HG03196 (cell line): Measurements from ENCODE around the gene MAFB.

Experiments
- ATAC-seq: cut with Tn5 transposase; IDR thresholded peaks from one replicate; pipeline ENCODE4 v1.9.1; 2021; ENCODE audit not compliant: unreplicated experiment

Gene MAFB

GRCh38 chr20:40682104-40682981 is 6.7 kb downstream of the MAFB start:
- ATAC-seq: no peak

- ATAC-seq: no peak
These were observed 7.4 kb downstream of the MAFB start for GRCh38 chr20:40681684-40682083.

GRCh38 chr20:40681165-40681564 is 7.9 kb downstream of the MAFB start:
- no peak for ATAC-seq

- peak; percentile 57 for ATAC-seq
These were observed 8.7 kb downstream of the MAFB start for GRCh38 chr20:40680161-40680959.

GRCh38 chr20:40679184-40679583 is 9.9 kb downstream of the MAFB start:
- no peak for ATAC-seq

GRCh38 chr20:40678286-40678875 is 10.7 kb downstream of the MAFB start:
- ATAC-seq: no peak

DNA sequence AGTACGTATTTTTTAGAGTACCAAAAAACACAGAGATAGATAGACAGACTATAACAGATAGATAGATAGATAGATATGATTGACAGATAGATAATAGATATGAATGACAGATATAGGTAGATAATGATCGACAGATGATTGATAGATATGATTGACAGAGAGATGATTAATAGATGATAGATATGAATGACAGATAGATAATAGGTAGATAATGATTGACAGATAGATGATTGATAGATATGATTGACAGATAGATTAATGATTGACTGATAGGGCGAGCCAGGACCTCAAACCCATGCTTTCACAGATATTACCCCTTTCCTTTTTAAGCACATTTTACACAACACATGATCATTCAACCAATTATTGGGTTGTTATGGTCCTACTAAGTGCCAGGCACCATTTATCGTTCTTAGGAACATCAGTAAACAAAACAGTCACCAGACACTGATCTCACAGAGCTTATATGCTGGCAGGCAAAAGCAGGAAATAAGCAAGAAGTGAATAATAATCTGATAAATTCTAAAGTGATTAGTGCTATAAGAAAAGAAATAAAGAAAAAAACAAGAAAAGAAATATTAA is 11.6 kb downstream of the MAFB start:
- ATAC-seq: no peak

DNA sequence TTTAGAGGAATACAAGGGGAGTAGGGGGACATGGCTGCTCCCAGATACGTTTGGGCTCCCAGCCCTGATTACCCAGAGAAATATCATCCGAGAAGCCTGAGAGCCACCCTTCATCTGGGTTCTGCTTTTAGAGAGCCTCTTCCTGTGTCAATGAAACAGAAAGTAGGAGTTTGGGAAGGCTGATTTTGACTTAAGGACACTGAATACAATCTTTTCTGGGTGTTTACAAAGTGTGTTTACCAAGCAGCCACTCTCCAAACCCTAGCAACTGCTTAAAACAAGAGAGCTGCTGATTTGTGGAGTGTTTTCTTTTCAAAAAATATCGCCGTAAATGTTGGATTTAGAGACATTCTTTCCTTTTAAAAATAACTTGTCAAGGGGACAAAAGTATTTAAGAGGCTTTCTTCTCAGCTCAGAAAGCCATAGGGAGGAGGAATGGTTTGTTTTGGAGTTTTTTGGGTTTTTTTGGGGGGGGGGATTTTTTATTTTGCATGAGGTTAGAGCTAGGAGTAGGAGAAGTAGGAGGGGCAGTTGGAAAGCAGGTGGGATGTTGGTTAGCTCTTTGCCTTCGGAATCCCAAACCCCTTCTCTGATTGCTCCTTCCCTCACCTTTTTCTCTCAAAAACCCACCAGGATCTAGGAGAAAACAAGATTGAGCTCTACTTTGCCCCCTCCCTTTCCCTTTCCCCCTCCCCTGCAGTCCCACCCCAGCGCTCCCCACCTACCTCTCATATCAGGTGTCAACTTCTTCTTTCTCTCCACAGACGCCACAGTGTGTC is 12.4 kb downstream of the MAFB start:
- no peak for ATAC-seq

DNA sequence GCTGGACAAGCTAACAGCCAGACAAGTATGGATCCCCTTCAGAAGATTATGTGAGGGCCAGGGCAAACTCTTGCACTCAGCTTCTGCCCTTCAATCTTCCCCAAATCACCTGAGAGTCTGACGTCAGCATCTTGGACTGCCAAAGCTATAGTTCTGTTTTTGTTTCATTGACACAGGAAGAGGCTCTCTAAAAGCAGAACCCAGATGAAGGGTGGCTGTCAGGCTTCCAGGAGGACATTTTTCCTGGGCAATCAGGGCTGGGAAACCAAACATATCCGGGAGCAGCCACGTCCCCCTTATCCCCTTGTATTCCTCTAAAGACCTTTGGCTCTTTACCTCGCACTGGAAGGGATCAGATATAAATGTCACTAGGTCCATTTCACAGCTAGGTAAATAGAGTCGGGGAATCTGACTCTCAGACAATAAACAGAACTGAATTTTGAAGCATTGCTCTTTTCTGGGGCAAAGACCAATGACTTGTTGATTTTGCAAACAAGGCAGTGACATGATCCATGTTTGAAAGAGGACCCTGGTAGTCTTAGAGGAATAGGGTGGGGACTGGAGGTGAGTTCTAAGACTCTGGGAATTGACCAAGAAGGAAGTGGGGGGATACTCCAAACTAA is 13.3 kb downstream of the MAFB start:
- ATAC-seq: no peak

- ATAC-seq: no peak
These were observed 15.6 kb downstream of the MAFB start for GRCh38 chr20:40673442-40673841.

- ATAC-seq: no peak
These were observed 16.9 kb downstream of the MAFB start for GRCh38 chr20:40672095-40672494.

DNA sequence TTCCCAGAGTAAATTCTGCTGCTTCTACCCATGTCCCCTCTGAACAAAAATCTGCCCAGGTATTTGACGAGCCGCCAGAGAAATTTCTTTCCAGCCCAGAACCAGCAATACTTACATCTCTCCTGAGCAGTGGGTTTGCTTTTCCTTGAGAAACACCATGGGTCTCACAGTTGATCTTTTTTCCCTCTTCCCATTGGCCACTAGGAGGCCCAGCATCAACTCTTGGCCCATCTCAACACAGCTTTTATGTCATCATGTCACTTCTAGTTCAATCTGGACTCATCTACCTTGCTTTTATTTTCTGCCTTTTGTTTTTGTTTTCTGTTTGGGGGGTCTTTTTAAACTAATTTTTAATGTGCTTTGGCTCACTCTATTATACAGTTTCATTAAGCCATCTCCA is 18.8 kb downstream of the MAFB start:
- no peak for ATAC-seq

DNA sequence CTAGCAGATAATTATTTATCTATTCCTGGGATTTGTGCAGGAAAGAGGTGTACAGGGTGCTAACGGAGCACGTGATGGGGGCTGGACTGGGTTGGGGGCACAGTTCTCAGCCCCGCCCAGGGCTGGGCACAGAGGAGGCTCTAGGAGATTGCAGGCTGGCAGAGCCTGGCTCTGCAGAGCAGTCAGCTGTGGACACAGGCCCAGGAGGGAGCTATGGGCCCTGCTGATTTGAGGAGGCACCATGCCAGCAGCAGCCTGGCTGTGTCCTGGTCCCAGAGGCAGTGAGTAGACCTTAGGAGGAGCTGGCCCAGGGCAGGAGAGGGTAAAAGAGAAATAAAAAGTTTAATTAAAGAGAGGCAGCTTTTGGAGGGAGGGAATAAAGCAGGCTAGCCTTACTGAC is 19.3 kb downstream of the MAFB start:
- no peak for ATAC-seq

- no peak for ATAC-seq
These were observed 20.4 kb downstream of the MAFB start for GRCh38 chr20:40668449-40669228.

DNA sequence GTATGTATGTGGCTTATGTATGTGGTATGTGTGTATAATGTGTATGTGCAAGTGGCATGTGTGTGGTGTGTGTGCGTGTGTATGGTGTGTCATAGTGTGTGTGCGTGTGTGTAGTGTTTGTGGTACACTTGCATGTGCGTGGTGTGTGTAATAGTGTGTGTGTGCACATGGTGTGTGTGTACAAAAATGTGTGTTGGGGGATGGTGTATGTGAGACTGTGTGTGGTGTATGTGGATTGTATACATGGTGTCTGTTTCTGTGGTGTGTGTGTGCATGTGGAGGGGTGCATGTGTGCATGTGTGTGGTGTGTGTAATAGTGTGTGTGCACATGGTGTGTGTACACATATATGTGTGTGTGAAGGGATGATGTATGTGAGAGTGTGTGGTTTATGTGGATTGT is 21.5 kb downstream of the MAFB start:
- no peak for ATAC-seq

DNA sequence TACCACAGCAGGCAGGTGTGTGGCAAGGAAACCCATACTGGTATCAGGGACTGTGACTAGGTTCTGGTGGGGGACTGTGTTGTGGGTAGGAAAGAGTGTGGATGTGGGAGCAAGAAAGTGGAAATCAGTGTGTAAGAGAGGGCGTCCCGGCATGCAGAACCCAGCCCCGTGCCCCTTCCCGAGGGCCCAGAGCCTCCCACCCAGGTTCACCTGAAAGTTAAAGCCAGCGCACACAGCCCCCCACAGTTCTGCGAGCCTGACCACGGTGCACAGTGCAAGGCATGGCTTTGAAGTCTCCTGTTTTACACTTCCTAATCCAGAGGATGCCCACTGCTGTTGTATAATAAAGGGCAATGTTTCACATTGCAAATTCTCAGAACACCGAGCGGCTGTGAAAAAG is 22.7 kb downstream of the MAFB start:
- ATAC-seq: no peak

DNA sequence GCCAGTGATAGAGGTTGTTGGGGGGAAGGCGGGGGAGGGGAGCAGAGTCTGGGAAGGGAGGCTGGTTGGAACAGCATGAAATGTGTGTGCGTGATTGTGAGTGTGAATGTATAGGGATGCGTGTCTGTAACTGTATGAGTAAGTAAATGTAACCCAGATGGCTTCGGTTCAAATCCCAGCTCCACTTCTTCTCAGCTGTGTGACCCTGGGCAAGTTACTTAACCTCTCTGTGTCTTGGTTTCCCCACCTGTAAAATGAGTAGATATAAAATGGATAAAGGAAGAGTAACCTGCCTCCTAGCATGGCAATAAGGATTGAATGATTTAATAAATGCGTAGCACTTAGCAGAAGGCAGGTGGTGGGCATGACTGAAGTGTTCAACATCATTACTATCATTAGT is 24.1 kb downstream of the MAFB start:
- no peak for ATAC-seq

DNA sequence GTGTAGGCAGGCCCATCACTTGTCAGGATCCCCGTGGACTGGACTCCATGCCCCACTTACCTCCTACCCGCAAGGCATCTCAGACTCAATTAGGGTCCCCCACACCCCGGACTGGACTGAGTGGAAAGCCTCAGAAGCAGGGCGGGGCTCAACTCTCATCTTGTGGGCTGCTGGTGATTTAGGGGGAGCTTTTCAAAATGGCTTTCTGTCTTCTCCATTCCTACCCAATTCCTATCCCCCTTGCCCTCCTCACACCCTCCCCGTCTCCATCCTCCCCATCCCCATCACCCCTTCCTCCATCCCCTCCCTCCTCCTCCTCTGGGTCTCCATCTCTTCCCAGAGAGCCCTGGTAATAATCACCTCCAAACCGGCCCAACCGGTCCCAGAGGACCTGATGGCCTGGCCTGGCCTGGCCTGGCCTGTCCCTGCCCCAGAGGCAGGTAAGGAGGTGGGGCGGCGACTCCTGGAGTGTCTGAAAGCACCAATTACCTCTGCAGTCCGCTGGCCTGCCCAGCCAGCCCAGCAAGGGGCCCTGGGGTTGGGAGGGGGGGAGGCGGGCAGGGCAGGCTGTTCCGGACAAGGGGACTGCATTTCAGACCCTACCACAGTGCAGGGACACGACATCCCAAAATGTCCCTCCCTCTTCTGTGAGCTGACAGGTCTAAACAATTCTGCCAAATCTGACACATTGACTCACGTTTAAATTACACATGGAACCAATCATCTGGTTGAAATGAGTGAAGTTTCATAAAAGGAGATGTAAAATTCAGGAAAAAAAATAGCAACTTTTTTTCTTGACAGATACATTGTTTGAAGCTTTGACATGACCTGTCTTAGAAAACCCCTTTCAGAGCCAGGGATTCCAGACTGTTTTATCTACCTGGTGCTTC is 24.8 kb downstream of the MAFB start:
- no peak for ATAC-seq
